Camera-type eye (tissue), 1 donor: Measurements from ENCODE around the gene XXYLT1. TPM values are rescaled to one million over a fixed set of nuclear protein-coding genes. Genes with fewer than 3 reads are reported as not detected.

Experiments
- total RNA-seq: library from RNA; depleted of rRNA; stranded (reverse); fragments of >200 nt; gene quantifications from one replicate; pipeline ENCODE4 v1.2.3, GENCODE V29; 2014

The XXYLT1 gene, protein sequence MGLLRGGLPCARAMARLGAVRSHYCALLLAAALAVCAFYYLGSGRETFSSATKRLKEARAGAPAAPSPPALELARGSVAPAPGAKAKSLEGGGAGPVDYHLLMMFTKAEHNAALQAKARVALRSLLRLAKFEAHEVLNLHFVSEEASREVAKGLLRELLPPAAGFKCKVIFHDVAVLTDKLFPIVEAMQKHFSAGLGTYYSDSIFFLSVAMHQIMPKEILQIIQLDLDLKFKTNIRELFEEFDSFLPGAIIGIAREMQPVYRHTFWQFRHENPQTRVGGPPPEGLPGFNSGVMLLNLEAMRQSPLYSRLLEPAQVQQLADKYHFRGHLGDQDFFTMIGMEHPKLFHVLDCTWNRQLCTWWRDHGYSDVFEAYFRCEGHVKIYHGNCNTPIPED
- 34.7 TPM for total RNA-seq

DNA sequence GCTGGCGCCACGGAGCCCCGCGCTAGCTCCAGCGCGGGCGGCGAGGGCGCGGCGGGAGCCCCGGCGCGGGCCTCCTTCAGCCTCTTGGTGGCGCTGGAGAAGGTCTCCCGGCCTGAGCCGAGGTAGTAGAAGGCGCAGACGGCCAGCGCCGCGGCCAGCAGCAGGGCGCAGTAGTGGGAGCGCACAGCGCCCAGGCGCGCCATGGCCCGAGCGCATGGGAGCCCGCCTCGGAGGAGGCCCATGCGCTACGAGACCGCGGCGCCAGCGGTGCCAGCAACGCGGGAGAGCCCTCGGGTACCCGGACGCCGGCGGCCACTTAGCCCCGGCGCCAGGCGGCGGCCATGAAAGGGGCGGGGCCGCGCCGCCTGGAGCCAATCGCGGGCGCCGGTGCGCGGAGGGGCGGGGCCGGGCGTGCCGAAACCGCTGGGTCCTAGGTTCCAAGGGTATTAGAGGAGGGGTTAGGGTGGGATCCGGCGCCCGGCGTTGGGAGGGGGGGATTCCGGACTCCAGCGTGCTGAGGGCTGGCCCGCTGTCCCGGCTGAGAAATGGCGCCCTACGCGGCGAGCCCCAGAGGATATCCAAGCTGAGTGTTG, at the start of gene XXYLT1:
XXYLT1 (minus strand) TSS at position 343 of the 593 bp plus-strand sequence; CDS start at position 242, 101 bp downstream.

Other genes with a start within 250 kb of the XXYLT1 start
- gene ACAP2, start 171.9 kb upstream of the XXYLT1 start, total RNA-seq, result 196 TPM